Karpas-422 (cell line): ENCODE data around the gene C1QTNF4. TPM values are rescaled to one million over a fixed set of nuclear protein-coding genes. Genes with fewer than 3 reads are reported as not detected.
"Not testable (repeated sequence)": the region's sequence is repeated elsewhere in the genome, so short reads cannot be mapped to it uniquely, and the experiment has no call there.

ENCODE experiments used
- DNase-seq: peaks from one replicate; pipeline ENCODE4 v3.0.0-alpha.2; 2015
- H2AFZ ChIP-seq: fragments of 200-600 bp; sonication (generic); 2 replicates; pipeline ENCODE4 v1.6.1; 2014; ENCODE audit warnings: antibody characterized with exemption, low read length, mixed read lengths
- H3K27ac ChIP-seq: fragments of 200-600 bp; sonication (generic); 2 replicates; pipeline ENCODE4 v1.5.1; 2014; ENCODE audit warnings: mild to moderate bottlenecking, low read length, moderate library complexity
- H3K27me3 ChIP-seq: fragments of 200-600 bp; sonication (generic); 2 replicates; pipeline ENCODE4 v1.6.1; 2014; ENCODE audit warnings: low read length, mixed read lengths
- H3K36me3 ChIP-seq: fragments of 200-600 bp; sonication (generic); 2 replicates; pipeline ENCODE4 v1.6.1; 2014; ENCODE audit warnings: low read length, mixed read lengths; ENCODE audit not compliant: insufficient read depth
- H3K4me1 ChIP-seq: fragments of 200-600 bp; sonication (generic); 2 replicates; pipeline ENCODE4 v1.6.1; 2014; ENCODE audit warnings: mild to moderate bottlenecking, low read length, mixed read lengths
- H3K4me2 ChIP-seq: fragments of 200-600 bp; sonication (generic); 2 replicates; pipeline ENCODE4 v1.6.1; 2014; ENCODE audit warnings: low read length, low read depth, mild to moderate bottlenecking; ENCODE audit not compliant: poor library complexity, severe bottlenecking
- H3K4me3 ChIP-seq: fragments of 200-600 bp; sonication (generic); 2 replicates; pipeline ENCODE4 v1.5.1; 2014; ENCODE audit warnings: mild to moderate bottlenecking, antibody characterized with exemption, low read length, mixed read lengths
- H3K79me2 ChIP-seq: fragments of 200-600 bp; sonication (generic); 2 replicates; pipeline ENCODE4 v1.6.1; 2014; ENCODE audit warnings: mild to moderate bottlenecking, low read length, mixed read lengths
- H3K9ac ChIP-seq: fragments of 200-600 bp; sonication (generic); 2 replicates; pipeline ENCODE4 v1.6.0; 2014; ENCODE audit warnings: low read length
- H3K9me2 ChIP-seq: fragments of 200-600 bp; sonication (generic), shearing (Covaris generic); replicated peaks from 2 replicates; pipeline ENCODE4 v1.6.0; 2014; ENCODE audit warnings: mild to moderate bottlenecking, low read length, moderate library complexity; ENCODE audit not compliant: insufficient read depth
- H3K9me3 ChIP-seq: fragments of 300-700, 200-600 bp; sonication (generic); 2 replicates; pipeline ENCODE4 v1.6.1; 2014; ENCODE audit warnings: low read length, mixed read lengths
- H4K20me1 ChIP-seq: fragments of 200-600 bp; sonication (generic); 2 replicates; pipeline ENCODE4 v1.6.1; 2014; ENCODE audit warnings: mild to moderate bottlenecking, antibody characterized with exemption, low read length, low read depth; ENCODE audit not compliant: insufficient read depth
- total RNA-seq: library from RNA; depleted of rRNA; stranded (reverse); fragments of >200 nt; shearing (Covaris generic); gene quantifications from 2 replicates; pipeline ENCODE4 v1.2.3, GENCODE V29; 2014; ENCODE audit warnings: low replicate concordance; rRNA removed

Gene C1QTNF4
- 4.9 TPM in 1 of 2 replicates, not detected in the other for total RNA-seq

DNA sequence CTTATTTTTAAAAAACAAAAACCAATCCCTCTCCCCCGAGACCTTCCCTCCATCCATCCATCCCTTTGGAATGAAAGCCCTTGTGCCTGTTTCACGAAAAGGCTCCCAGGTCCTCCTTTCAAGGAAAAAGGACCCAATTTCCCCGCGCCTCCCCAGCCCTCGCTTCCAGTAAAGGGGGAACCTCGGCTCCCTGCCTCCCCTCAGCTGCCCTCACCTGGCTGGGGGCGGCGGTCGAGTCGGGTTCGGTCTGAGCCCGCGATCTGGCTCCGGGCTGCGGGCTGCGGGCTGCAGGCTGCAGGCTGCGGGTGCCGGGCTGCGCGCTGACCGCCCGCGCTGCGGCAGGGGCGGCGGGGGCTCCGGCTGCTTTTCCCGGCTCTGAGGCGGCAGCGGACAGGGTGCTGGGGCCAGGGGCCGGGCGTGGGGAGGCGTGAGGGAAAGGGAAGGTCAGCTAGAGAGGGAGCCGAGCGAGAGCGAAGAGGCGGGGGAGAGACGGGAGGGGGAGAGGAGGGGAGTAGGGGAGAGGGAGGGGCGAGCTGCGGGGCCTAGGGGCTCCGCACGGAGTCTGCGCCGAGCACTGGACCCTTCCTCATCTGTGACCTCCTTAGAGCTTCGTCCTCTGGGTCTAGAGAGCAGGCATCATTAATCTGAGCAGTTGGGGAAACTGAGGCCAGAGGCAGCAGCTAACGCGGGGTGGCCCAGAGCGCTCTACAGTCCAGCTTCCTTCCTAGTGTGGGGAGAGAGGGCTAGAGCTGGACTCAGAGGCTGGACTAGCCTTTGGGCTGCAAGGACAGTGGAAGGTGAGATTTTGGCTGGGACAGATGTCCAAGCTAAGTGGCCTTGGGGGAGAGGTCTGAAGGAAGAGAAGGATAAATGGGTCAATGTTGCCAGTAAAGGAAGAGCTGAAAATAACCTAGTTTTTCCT is at the start of gene C1QTNF4:
TSS of gene C1QTNF4 (minus strand) at position 478 of the 922 bp plus-strand sequence. CDS start 3,601 bp downstream, outside the sequence.
- Histone ChIP-seq H3K9ac (no peak within 1 kb of the TSS), H4K20me1 (no peaks in the 10 kb centered on the region), H3K9me3 (no peaks in the 10 kb centered on the region), H3K4me3 (no peak within 1 kb of the TSS), H3K4me2 (no peak within 1 kb of the TSS), H3K27me3 (no peaks in the 10 kb centered on the region), H3K4me1 (no peaks in the 10 kb centered on the region), H3K27ac (no peak within 1 kb of the TSS), H3K79me2 (no peaks in the 10 kb centered on the region), H2AFZ (no peak within 1 kb of the TSS), H3K9me2 (no peaks in the 10 kb centered on the region), H3K36me3 (no peaks in the 10 kb centered on the region)
- no peak for DNase-seq

DNA sequence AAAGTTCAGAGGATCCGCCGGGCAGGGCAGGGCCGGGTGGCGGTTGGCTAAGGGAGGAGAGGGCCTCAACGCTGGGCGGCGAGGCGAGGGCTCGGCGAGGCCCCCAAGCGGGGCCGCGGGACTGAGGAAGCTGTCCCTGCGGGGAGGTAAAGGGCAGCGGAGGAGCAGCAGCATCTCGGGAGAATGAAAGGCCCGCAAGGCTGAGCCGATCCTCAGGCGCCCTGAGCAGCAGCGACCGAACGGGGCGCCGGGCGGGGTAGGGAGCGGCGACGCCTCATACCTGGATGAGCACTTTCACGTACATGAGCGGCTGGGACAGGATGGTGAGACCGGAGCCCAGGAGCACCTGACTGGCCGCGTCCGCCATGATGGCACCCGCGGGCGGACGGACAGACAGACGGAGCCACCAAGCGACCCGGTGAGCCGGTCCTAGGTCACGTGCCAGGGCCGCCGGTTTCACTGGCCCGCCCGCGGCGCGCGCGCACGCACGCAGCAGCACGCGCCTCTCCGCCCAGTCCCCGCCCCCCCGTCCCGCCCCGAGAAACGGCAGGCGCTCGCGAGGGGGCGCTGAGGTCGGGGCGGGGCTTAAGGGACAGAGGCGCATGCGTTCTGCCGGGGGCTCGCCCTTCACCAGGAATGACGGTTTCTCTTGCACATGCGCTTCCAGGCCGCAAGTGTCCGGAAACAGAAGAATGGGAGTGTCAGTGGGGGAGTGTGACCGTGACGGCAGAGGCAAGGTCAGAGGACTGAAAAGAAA is 48.1 kb upstream of the C1QTNF4 start, which contains the start of gene MTCH2:
TSS of gene MTCH2 (minus strand) at position 461 of the 757 bp plus-strand sequence. CDS start at position 367, 94 bp downstream.
- Histone ChIP-seq H3K9me2 (no peaks in the 10 kb centered on the region), H3K79me2 (peaks cover 44% of the 10 kb centered on the region), H3K27ac (peak within 1 kb of the TSS; percentile 69), H3K27me3 (no peaks in the 10 kb centered on the region), H3K36me3 (peaks cover 19% of the 10 kb centered on the region), H3K4me3 (peak within 1 kb of the TSS; percentile 84), H2AFZ (peak within 1 kb of the TSS; percentile 58; the same call in 1 of the 2 replicates), H3K4me2 (peak within 1 kb of the TSS; percentile 87), H3K9ac (peak within 1 kb of the TSS; percentile 86), H3K4me1 (peaks cover 19% of the 10 kb centered on the region), H3K9me3 (no peaks in the 10 kb centered on the region), H4K20me1 (no peaks in the 10 kb centered on the region)
- DNase-seq, result peak; percentile 99

DNA sequence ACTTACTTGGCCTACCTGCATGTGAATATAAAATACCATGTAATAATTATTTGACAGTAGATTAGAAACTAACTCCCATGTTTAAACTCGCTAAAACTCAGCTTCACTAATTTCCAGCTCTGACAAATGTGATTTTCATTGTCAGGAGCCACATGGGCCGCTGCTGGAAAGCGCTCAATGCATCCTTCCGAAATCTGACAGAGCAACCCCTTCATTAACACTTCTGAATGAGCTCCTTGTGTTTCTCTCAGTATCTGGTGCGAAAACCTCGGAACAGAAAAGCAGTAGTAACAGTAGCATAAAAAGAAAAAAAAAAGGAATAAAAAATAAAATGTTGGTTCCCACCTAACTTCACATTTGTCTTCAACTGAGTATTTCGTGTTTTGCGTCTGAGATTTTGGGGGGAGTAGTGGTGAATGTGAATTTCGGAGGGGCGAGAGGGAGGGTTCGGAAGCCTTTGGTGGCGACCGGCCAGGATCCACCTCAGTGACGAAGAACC is 47.4 kb upstream of the C1QTNF4 start:
- Histone ChIP-seq H3K4me2 (peak overlapping the region; percentile 87), H3K9me2 (no peaks in the 10 kb centered on the region), H3K4me1 (peaks cover 19% of the 10 kb centered on the region), H3K4me3 (peak overlapping the region; percentile 84), H3K9ac (peak overlapping the region; percentile 86), H4K20me1 (no peaks in the 10 kb centered on the region), H2AFZ (peak overlapping the region; percentile 35; the same call in 1 of the 2 replicates), H3K9me3 (no peaks in the 10 kb centered on the region), H3K36me3 (peaks cover 23% of the 10 kb centered on the region), H3K27ac (peak overlapping the region; percentile 68), H3K79me2 (peaks cover 46% of the 10 kb centered on the region), H3K27me3 (no peaks in the 10 kb centered on the region)
- peak; percentile 56 for DNase-seq

DNA sequence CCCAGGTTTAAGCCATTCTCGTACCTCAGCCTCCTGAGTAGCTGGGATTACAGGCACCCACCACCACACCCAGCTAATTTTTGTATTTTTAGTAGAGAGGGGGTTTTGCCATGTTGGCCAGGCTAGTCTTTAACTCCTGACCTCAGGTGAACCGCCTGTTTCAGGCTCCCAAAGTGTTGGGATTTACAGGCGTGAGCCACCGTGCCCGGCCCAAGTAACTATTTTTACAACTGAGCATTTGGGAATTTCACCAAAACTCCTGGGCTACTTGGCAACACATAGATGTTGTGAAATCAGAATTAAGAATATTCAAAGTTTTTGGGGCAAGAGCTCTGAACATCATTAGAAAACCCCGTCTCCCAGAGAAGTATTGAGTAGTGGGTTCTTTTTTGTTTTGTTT is 46.3 kb upstream of the C1QTNF4 start:
- H3K4me3 ChIP-seq, result peak overlapping the region; percentile 84; the same call in 1 of the 2 replicates

DNA sequence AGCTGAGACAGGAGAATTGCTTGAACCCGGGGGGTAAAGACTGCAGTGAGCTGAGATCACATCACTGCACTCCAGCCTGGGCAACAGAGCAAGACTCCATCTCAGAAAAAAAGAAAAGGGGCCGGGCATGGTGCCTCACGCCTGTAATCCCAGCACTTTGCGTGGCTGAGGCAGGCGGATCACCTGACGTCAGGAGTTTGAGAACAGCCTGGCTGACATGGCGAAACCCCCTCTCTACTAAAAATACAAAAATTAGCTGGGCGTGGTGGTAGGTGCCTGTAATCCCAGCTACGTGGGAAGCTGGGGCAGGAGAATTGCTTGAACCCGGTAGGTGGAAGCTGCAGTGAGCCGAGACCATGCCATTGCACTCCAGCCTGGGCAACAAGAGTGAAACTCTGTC is 42.1 kb upstream of the C1QTNF4 start:
- not testable (repeated sequence) for H3K4me2 ChIP-seq, H3K4me1 ChIP-seq, H2AFZ ChIP-seq, H3K9me2 ChIP-seq, H3K27me3 ChIP-seq, DNase-seq, H3K4me3 ChIP-seq, H3K27ac ChIP-seq, H3K9ac ChIP-seq, H3K9me3 ChIP-seq, H4K20me1 ChIP-seq
- peaks cover 38% of the 10 kb centered on the region for H3K79me2 ChIP-seq
- H3K36me3 ChIP-seq, result peaks cover 45% of the 10 kb centered on the region

More for the DNA sequence above, 46.3 kb upstream of the C1QTNF4 start:
- peaks cover 46% of the 10 kb centered on the region for H3K79me2 ChIP-seq
- H3K4me1 ChIP-seq, result peaks cover 19% of the 10 kb centered on the region
- not testable (repeated sequence) for H2AFZ ChIP-seq, H3K27ac ChIP-seq, DNase-seq, H3K9me3 ChIP-seq, H4K20me1 ChIP-seq, H3K27me3 ChIP-seq, H3K9ac ChIP-seq, H3K9me2 ChIP-seq
- H3K36me3 ChIP-seq, result peaks cover 23% of the 10 kb centered on the region
- H3K4me2 ChIP-seq, result peak overlapping the region; percentile 87

DNA sequence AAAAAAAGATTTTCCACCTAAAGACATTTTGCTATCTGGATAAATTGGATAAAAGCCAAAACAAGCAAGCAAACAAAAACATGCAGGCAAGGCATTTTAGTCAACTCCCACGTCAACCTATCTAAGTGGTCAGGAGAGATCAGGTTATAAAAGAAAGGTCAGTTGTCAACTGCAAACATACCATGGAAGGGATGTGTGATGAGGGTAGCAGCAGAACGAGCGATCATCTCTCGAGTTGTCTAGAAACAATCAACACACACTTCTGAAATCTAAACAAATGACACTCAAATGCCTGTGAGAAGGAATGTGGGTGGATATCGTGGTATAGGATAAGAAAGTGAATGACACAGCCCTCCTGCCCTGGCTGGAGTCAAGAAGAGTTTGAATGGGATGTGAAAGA is 37.3 kb upstream of the C1QTNF4 start:
- Histone ChIP-seq H3K9me2 (no peaks in the 10 kb centered on the region), H2AFZ (no peak overlapping the region), H3K4me2 (no peak overlapping the region), H3K27me3 (no peaks in the 10 kb centered on the region), H3K27ac (no peak overlapping the region), H3K9ac (no peak overlapping the region), H3K4me1 (no peaks in the 10 kb centered on the region), H3K9me3 (no peaks in the 10 kb centered on the region), H4K20me1 (no peaks in the 10 kb centered on the region), H3K36me3 (peaks cover 62% of the 10 kb centered on the region), H3K79me2 (peaks cover 3% of the 10 kb centered on the region; the same call in 1 of the 2 replicates), H3K4me3 (no peak overlapping the region)
- DNase-seq, result no peak

DNA sequence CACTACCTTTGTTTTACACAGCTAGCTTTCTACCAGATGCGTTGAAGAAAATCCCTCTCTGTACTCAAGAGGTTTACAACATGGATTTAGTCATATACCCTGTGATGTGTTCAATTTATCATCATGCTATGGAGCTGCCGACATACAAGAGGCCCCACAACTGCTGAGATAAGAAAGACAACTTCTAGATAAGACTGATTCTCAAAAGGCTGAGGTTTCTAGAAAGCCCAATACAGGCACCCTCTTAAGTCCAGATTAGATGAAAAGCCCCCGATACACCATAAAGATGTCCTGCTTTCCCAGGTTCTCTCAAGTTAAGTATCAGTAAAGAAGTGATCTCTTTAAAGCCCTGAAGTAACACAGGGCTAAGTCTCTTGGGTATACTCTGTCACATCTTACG is 33.8 kb upstream of the C1QTNF4 start:
- Histone ChIP-seq H3K9me3 (no peaks in the 10 kb centered on the region), H4K20me1 (no peaks in the 10 kb centered on the region), H3K36me3 (peaks cover 63% of the 10 kb centered on the region; the same call in 1 of the 2 replicates), H3K9me2 (no peaks in the 10 kb centered on the region), H3K9ac (no peak overlapping the region), H3K4me3 (no peak overlapping the region), H3K4me1 (no peaks in the 10 kb centered on the region), H3K4me2 (no peak overlapping the region), H2AFZ (no peak overlapping the region), H3K79me2 (peaks cover 3% of the 10 kb centered on the region; the same call in 1 of the 2 replicates), H3K27ac (no peak overlapping the region), H3K27me3 (no peaks in the 10 kb centered on the region)
- no peak for DNase-seq
